GM18873 (cell line): Measurements from ENCODE around the gene LAIR1.
"Not testable (repeated sequence)": the region's sequence is repeated elsewhere in the genome, so short reads cannot be mapped to it uniquely, and the experiment has no call there.

ENCODE experiments used
- ATAC-seq: cut with Tn5 transposase; IDR thresholded peaks from one replicate; pipeline ENCODE4 v1.9.1; 2021; ENCODE audit warnings: mild to moderate bottlenecking, moderate library complexity, moderate number of reproducible peaks; ENCODE audit not compliant: unreplicated experiment, low FRiP score

LAIR1 gene

GRCh38 chr19:54322295-54322694 lies 42.4 kb downstream of the LAIR1 start:
- not testable (repeated sequence) for ATAC-seq

DNA sequence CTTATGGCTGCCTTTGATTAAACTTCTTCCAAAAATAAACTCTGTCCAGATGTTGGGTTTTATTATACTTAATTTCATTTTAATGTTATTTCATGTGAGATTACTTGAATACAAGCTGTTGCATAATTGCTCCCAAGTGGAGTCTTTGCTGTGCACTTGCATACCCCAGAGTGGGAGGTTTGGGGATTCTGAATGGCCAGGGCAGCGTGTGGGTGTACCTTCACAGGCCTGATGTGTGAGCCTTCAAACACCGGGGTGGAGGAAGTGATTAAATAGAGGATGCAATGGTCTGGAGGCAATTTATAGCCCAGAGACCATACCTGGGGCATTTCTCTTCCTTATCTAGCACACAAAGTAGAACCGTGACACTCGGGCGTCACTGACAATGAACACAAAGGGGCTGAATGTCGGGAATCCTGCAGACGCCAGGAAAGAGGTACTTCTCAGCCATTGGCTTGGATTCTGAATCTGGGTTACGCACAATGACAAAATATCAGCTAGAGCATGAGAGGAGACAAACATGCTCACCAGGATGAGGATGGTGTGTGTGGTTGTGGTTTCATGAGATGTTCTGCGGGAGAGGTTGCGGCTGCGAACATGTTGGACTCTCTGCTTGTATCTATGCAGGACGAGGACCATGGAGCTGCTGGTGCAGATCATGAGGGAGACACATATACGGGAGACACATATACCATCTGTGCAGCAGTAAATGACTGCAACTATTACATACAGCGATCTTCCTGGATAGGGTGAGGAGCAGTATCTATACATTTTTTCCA lies 44.6 kb downstream of the LAIR1 start:
- no peak for ATAC-seq

- no peak for ATAC-seq
Observed at GRCh38 chr19:54319049-54319448, 45.7 kb downstream of the LAIR1 start.

DNA sequence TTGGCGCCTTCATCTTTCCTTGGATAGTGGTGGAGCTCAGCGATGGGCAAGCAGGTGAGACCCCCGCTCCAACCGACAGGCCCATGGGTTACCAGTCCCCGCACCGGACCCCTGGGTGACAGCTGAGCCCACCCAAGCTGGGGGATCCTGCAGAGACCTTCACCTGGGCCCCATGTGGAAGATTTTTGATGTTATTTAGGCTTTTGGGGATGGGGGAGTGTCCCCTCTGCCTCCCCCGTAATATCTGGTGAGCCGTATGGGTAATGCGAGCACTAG lies 46.8 kb downstream of the LAIR1 start:
- ATAC-seq: no peak

DNA sequence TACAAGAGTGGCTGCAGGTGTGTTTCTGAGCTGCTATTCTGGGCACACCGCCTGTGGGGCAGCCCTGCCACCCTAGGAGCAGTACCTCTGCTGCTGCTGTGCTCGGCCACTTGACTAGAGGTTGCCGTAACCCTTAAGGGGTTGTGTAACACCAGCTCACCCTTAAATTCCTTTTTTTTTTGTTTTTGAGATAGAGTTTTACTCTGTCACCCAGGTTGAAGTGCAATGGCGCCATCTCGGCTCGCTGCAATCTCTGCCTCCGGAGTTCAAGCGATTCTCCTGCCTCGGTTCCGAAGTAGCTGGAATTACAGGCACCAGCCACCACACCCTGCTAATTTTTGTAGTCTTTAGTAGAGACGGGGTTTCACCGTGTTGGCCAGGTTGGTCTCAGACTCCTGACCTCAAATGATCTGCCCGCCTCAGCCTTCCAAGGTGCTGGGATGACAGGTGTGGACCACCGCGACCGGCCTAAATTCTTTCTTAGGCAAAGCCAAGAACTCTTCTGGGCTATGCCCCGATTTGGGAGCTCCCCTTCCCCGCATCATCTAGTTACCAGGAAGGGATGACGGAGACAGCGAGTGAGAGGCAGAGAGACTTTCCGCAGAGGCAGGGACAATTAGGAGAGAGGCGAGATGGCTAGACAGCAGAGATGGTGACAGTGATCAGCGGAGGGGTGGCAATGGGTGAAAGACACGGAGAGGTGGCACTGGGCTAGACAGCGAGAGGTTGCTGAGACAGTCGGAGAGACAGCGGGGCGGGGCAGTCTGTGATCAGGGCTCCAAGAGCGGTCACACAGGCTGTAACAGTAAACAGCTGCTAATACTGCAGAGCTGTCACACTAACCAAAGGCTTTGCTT lies 47.4 kb downstream of the LAIR1 start:
- ATAC-seq: no peak

- ATAC-seq: no peak
Observed at GRCh38 chr19:54316746-54317107, 48.0 kb downstream of the LAIR1 start.

- no peak for ATAC-seq
Observed at GRCh38 chr19:54315956-54316355, 48.8 kb downstream of the LAIR1 start.

DNA sequence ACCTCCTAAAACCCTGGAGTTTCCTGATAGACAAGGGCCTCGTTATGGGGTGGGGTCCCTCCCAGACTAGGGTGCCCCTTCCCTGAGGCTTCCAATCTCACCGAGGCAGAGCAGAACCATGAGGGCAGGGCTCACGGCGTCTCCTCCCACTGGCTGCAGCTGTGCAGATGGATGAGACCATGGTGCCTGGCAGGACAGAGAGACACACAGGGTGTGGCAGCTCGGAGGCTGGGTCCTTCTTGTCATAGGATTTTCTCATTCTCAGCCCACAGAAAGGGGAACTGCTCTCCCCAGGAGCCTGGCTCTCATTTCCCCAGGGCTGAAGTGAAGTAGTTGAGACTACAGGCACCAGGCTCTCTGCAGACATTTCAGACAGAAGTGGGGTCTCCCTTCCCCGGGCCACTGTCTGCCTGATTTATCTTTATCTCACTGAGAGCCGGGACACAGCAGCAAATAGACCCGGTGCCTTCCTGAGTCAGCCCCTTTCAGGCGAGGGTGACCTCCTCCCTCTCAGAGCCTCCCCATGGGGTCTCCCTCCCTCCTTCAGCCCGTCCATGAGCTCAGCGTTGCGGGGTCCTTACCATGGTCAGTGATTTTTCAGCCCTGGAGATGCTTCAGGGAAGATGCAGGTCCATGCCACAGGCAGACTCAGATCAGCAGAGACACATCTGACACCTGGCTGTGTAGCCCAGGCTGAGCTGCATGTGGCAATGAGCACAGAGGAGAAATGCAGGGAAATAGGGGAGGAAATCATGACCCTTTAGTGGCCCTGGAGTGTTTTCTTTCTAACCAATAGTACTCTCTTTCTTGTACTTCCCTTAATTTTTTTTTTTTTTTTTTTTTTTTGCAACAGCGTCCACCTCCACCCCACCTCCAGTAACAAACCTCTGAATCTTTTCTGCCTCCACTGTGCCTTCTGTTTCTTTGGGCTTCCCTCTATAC lies 52.0 kb downstream of the LAIR1 start, which contains the start of gene LILRA5:
Gene LILRA5, minus strand, starts transcription at position 731 of the 942 bp plus-strand sequence. Its CDS starts 147 bp downstream, at position 584.
- no peak for ATAC-seq

GRCh38 chr19:54312011-54312410 lies 52.7 kb downstream of the LAIR1 start:
- ATAC-seq: no peak

DNA sequence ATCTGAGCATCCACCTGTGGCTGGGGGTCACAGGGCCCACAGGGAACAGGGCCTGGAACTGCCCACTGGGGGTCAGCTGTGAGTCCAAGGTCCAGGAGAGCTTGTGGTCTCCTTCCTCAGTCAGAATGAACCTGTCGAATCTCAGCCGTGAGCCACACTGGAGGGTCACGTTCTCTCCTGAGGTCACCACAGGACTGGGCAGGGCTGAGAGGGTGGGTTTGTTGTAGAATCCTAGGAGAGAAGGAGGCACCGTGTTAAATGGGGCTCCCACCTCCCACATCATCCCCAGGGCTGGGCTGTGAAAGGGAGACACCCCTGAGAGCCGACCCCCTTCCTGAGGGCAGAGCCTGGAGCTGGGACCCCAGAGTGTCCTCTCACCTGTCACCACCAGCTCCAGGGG lies 53.2 kb downstream of the LAIR1 start:
- ATAC-seq: no peak

DNA sequence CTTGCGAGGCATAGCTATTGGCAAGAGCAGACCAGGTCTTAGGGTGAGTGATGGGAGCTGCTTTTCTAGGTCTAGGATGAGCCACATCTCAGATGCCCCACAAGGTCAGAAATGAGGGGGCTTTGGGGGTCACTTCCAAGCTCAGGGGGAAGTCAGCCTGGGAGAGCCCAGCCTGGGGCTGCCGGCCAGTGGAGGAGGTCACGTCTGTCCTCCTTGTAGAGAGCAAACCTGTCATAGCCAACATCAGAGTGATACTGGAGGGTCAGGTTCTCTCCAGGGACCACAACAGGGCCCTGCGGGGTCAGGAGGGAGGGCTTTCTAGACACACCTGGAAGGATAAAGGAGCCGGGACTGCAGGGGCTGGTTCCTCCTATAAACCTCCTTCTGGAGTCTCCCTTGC lies 54.2 kb downstream of the LAIR1 start:
- ATAC-seq: no peak

GRCh38 chr19:54309811-54310210 lies 54.9 kb downstream of the LAIR1 start:
- ATAC-seq: no peak

GRCh38 chr19:54307389-54308020 lies 57.2 kb downstream of the LAIR1 start:
- no peak for ATAC-seq

DNA sequence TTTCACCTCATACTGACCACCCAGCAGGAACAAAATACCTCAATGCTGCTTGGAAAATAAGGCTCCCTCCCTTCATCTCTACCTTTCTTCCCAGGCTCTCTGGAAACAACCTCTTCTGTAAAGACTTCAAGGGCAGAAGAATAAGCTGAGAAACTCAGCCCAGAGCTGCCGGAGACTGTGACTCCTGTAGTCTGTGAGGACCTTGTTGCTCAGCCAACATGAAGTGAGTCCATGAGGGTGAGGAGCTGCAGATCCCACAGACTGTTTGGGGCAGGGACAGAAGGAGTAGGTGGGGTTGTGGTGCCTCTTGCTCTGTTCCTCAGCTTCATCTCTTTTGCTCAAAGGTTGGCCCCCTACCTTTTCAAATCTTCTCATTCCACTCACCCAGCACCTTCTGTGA lies 59.6 kb downstream of the LAIR1 start:
- no peak for ATAC-seq

GRCh38 chr19:54302257-54302656 lies 62.5 kb downstream of the LAIR1 start:
- no peak for ATAC-seq
